ENCODE results near the gene IGFBP3.

The IGFBP3 gene

GRCh38 chr7:45876519-45876918, 44.6 kb downstream of the IGFBP3 start:
- H3K27ac ChIP-seq = no peak overlapping the region
- H3K4me1 ChIP-seq = no peaks in the 10 kb centered on the region
- DNase-seq = no peak
- no peak overlapping the region for H3K4me3 ChIP-seq
- no peaks in the 10 kb centered on the region for H3K27me3 ChIP-seq
- H3K36me3 ChIP-seq = no peaks in the 10 kb centered on the region
- intact Hi-C loops (cut with DNase I; ENCODE audit: low total_unique reads) = no loop called here
- peaks cover 0 to 22% (median 13%) of the 10 kb centered on the region in 3 donors for H3K9me3 ChIP-seq
- TF ChIP-seq CTCF (IDR thresholded peaks at IDR 0.05) = no peak

DNA sequence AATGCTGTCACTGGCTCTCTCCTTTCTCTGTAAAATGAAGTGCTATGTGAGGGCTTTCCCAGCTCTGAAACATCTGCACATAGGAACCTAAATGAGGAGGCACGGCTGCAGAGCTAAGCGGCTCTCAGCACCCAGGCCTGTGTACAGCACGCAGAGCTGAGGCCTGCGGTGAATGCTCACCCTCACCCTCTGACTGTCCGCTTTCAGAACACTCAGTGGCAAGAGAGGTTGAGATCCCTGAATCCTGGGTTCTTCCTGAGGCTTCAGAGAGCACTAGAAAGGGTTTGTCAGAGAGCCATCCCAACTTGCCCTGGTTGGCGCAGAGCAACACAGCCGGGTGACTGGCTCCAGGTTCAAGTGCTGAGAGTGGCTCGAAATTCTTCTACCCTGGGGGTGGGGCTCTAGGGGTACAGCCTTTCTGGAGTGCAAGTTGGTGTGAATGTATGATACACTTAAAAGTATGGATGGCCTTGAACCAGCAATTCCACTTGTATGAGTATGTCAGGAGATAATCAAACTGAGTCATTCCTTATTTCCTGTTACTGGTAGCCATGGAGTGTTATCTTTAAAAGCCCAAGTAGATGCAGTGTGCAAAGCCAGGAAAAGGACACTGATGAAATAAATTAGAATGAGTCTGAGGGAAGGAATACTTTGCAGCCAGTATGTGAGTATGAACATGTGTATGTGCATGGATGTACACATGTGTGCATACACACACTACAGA, 46.5 kb downstream of the IGFBP3 start:
- H3K27ac ChIP-seq = no peak overlapping the region
- no peak overlapping the region for H3K4me3 ChIP-seq
- DNase-seq = no peak
- H3K9me3 ChIP-seq = peaks cover 0 to 19% (median 13%) of the 10 kb centered on the region in 3 donors
- H3K36me3 ChIP-seq = no peaks in the 10 kb centered on the region
- no peaks in the 10 kb centered on the region for H3K4me1 ChIP-seq
- TF ChIP-seq CTCF (IDR thresholded peaks at IDR 0.05) = no peak
- H3K27me3 ChIP-seq = no peaks in the 10 kb centered on the region
- intact Hi-C loops (cut with DNase I; ENCODE audit: low total_unique reads) = no loop called here

DNA sequence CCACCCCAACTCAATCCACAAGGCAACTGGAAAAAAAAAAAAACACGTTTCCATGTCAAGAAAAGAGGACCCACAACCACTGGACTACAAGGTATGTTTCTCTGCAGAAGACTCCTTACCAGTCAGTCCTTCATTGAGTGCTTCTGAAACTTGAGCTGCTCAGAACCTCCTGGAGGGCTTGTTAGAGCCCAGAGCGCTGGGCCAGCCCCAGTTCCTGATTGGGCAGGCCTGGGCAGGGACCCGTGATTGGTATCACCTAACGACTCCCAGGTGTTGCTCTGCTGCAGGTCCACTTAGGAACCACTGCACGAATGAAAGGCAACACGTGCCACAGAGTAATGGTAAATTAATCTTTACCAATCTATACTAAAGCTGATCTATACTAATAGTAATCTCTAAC, 47.7 kb downstream of the IGFBP3 start:
- H3K36me3 ChIP-seq = no peaks in the 10 kb centered on the region
- no peaks in the 10 kb centered on the region for H3K27me3 ChIP-seq
- no peaks in the 10 kb centered on the region for H3K4me1 ChIP-seq
- no peak for DNase-seq
- no peak for TF ChIP-seq CTCF (IDR thresholded peaks at IDR 0.05)
- H3K4me3 ChIP-seq = no peak overlapping the region
- no peak overlapping the region for H3K27ac ChIP-seq
- peaks cover 0 to 9% (median 4%) of the 10 kb centered on the region in 3 donors for H3K9me3 ChIP-seq
- intact Hi-C loops (cut with DNase I; ENCODE audit: low total_unique reads) = no loop called here

DNA sequence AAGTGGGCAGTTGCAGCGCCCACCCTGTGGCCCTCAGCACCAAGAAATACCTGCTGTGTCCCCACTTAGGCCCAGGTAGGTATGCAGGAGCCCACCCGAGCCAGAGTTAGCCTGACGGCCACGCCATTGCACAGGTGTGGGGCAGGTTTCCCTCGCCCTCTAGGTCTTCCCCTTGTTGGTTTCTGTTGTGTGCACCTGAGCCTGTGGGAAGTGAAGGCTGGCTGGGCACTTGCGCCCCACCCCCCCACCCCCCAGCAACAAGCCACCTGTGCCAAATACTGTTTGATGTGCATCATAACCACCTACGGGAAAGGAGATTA, 48.1 kb downstream of the IGFBP3 start, which contains the start of gene CCDC201:
Gene CCDC201 (minus strand): TSS at position 48 of the 320 bp plus-strand sequence. CDS start 75 bp downstream, outside the sequence.
- Histone ChIP-seq H3K27ac (no peak within 1 kb of the TSS), H3K4me3 (no peak within 1 kb of the TSS), H3K4me1 (no peaks in the 10 kb centered on the region), H3K9me3 (peaks cover 0 to 8% (median under 1%) of the 10 kb centered on the region in 3 donors), H3K36me3 (no peaks in the 10 kb centered on the region), H3K27me3 (no peaks in the 10 kb centered on the region)
- no peak for DNase-seq
- intact Hi-C loops (cut with DNase I; ENCODE audit: low total_unique reads) = no loop called here
- no peak for TF ChIP-seq CTCF (IDR thresholded peaks at IDR 0.05)

DNA sequence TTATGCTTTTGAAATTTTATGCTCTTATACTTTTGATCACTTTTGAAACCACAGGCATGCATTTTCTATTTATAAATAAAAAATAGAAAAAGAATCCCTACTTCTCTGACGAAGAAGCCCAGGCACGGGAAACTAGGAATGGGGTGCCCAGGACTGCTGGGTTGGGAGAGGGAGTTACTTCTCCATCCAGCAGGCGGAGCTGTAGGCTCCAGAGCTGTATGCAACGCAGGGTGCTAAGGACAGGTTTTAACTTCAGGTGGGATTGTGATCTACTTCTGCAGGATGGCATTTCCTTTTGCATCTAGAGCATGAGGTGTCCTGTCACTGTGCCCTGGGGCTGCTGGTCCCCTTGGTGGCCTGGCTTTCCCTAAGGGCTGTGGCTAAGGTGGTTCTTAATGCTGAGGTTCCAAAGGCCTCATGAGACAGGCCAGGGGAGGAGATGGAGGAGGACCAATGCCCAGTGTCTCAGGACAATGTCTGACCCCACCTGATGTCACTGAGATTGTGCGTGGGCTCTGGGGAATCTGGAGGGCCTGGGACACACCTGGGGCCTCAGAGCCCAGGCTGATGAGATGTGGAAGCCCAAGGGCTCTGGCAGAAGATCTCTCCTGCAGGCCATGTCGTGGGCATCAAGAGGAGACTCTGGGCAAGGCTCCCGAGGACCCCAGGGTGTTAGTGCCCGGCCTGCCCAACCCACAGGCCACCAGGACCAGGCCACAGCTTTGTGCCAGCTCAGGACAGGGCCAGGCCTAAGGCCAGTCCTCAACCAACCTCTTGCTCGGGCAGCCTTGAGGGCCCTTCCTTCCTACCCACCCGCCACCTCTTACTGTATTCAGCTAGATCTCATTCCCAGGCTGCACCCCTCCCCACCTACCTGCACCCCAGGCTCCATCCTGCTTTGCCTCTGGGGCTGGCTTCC, 48.7 kb downstream of the IGFBP3 start:
- intact Hi-C loops (cut with DNase I; ENCODE audit: low total_unique reads) = no loop called here
- Histone ChIP-seq H3K9me3 (peaks cover 0 to 4% (median 0%) of the 10 kb centered on the region in 3 donors), H3K27ac (no peak overlapping the region), H3K27me3 (no peaks in the 10 kb centered on the region), H3K4me3 (no peak overlapping the region), H3K4me1 (no peaks in the 10 kb centered on the region), H3K36me3 (no peaks in the 10 kb centered on the region)
- DNase-seq = no peak
- no peak for TF ChIP-seq CTCF (IDR thresholded peaks at IDR 0.05)
